Activated CD8-positive, alpha-beta memory T cell treated with anti-CD3 and anti-CD28 coated beads, Interleukin-2, amount 50 U/mL, for 4 hours (primary cell): ENCODE results near the gene COL6A1.

Experiments used
- DNase-seq: peaks from one replicate; pipeline ENCODE4 v3.0.0-alpha.2; 2020

Gene COL6A1

GRCh38 chr21:46008893-46009621, 27.5 kb downstream of the COL6A1 start:
- no peak for DNase-seq

DNA sequence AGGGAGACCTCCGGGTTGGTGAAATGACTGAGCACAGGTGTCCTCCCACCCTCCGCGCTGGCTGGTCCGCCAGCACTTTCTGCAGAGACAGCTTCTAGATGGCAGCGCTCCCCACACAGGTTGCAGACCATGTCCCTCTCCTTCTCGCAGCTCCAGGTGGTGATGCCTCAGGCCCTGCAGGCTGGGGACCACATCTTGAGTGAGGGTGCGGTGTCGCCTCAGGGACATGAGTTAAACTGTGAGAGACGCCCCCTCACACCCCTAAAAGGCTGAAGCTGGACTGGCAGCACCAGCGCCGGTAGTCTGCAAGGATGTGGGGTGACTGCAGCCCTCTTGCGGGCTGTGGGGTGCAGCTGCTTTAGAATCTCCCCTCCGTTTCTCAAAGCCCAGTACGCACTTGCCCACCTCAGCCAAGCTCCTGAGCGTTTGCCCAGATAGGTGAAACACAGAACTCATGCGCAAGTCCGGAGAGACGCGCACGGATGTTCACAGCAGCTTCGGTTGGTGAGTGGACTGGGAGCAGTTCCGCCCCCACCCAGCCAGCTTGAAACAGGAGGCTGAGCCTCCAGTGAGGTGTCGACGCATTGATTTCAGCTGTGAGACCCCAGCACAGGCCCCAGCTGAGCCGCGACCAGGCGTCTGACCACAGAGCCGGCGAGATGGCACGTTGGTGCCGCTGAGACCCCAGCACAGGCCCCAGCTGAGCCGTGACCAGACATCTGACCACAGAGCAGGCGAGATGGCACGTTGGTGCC, 28.6 kb downstream of the COL6A1 start:
- no peak for DNase-seq

GRCh38 chr21:46011267-46011967, 29.8 kb downstream of the COL6A1 start:
- no peak for DNase-seq

DNA sequence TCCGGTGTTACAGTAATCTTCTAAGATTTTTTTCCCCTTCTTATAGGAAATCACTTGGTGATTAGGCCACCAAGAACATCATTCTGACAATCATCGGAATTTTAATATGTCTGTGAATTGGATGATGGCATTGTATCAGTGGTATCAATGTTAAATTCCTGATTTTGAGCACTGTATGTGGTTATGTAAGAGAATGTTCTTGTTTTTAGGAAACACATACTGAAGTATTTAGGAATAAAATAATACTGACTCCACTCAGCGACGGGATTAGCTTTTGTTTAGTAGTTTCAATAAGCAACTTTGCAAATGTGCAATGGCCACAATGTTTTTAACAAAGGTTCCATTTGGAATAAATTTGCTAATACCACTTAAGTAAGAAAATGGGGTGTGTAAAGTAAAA, 30.6 kb downstream of the COL6A1 start:
- no peak for DNase-seq

GRCh38 chr21:46014828-46015227, 33.3 kb downstream of the COL6A1 start:
- DNase-seq = no peak

- no peak for DNase-seq
Observed at GRCh38 chr21:46017148-46017547, 35.6 kb downstream of the COL6A1 start.

DNA sequence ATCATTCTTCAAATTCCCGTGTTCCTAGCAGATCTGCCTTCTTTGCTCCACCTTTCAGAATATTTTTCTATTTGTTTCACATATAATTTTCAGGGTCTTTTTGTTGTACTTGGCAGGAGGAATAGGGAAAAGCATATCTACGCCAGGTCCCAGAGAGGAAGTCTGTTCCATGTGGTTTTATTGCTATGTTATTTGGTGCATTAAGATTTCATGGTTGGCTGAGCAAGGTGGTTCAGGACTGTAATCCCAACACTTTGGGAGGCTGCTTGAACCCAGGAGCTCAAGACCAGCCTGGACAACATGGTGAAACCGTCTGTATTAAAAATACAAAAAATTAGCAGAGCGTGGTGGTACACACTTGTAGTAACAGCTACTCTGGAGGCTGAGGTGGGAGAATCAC, 36.1 kb downstream of the COL6A1 start:
- no peak for DNase-seq

DNA sequence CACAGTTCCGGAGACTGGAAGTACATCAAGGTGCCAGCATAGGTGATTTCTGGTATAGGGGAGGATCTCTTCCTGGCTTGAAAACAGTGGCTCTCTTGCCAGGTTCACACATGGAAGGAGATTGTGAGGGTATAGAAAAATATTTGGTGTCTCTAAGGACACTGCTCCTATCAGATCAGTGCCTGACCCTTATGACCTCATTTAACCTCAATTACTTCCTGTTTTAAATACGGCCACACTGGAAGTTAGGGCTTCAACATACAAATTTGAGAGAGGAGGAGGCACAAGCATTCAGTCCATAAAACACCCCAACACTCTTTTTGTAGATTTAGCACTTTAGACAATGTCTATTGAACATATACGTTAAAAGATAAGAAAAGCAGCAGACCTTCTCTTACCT, 37.0 kb downstream of the COL6A1 start:
- DNase-seq = no peak

DNA sequence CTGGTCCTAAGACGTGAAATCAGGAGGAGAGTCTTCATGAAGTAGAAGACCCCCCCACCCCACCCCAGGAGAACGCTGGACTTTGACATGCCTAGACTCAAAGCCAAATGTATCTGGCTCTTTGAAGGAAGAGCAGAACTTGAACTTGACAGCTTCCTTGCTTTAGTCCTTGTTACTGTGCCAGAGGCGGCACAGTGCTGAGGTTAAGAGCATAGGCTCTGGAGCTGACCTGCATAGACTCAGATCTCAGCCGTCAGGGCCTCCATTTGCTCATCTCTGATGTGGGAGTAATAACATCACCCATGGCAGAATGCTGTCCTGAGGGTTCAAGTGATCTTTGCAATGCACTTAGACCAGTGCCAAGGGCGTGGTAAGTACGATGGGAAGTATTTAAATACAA, 39.0 kb downstream of the COL6A1 start:
- DNase-seq = no peak

GRCh38 chr21:46021398-46021797, 39.8 kb downstream of the COL6A1 start:
- DNase-seq = no peak

DNA sequence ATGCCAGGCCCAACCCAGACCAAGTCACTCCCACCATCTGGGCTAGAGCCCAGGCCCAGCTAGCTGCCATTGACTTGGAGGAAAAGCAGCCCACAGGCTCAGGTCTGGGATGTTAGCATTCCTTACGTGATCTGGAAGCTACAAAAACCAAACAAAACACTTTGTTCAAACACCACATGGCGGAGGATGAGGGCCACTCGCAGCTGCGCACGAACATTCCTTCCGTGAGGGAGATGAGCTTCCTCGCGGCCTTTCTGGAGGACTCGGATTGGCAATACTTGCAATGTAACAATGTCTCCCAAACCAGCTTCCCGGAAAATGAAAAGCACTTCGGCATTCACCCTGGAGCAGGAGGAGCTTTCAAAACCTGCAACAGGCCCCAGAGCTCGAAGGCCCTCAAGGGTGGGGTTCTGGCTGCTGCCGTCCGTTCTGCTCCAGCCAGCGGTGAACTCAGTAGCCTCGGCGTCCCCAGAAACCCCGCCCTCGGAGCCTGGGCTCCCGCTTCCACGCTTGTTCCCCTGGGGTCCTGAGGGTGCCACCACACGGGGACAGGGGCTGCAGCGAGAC, 40.5 kb downstream of the COL6A1 start:
- DNase-seq = no peak

- DNase-seq = no peak
Observed at GRCh38 chr21:46022551-46023525, 41.3 kb downstream of the COL6A1 start.

DNA sequence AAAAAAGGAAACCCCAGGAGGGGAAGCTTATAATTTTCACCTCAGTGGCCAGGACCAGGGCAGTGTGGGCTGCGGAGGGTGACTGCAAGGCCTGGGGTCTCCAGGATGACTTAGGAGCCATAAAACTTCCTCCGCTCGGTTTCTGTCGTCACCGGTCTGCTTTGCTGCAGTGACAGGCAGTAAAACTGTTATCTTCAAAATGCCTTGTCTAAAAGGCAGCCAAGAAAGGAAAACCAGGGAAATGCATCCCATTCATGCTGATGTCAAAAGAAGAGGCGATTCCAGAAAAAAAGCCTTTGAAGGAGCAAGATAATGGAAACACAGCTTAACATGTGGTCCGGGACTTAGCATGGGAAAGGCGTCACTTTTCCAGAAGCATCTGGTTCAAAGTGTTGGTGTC, 42.0 kb downstream of the COL6A1 start:
- no peak for DNase-seq

- no peak for DNase-seq
Observed at GRCh38 chr21:46024141-46024540, 42.6 kb downstream of the COL6A1 start.

DNA sequence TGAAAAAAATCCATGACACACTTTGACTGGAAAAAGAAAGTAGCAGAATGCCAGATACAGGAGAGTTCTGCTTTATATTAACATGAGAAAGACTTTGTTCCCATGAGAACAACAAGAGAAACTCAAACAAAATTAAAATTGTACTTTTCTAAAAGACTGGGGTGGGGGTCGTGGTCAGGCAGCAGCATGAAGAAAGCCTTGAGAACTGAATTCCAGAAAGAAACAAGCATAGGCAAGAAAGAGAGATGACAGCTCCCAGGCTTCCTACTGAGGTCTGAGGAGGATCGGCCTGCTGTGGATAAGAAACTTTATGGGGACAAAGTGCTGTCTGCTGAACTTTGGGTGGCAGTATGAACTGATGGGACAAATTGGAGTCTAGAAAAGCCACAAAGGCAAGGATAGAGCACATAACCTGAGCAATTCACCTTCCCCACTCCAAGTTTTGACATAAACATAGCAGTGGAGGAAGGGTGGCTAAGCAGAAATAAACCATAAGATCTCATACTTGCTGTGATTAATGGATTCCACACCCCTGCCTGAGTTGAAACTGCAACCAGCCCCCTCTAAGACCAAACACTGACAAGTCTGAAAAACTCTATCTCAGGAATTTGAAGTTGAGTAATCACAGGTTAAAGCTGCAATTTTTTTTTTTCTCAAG, 43.7 kb downstream of the COL6A1 start:
- no peak for DNase-seq

- DNase-seq = no peak
Observed at GRCh38 chr21:46027851-46028493, 46.4 kb downstream of the COL6A1 start.

GRCh38 chr21:46028573-46029091, 47.1 kb downstream of the COL6A1 start:
- no peak for DNase-seq

DNA sequence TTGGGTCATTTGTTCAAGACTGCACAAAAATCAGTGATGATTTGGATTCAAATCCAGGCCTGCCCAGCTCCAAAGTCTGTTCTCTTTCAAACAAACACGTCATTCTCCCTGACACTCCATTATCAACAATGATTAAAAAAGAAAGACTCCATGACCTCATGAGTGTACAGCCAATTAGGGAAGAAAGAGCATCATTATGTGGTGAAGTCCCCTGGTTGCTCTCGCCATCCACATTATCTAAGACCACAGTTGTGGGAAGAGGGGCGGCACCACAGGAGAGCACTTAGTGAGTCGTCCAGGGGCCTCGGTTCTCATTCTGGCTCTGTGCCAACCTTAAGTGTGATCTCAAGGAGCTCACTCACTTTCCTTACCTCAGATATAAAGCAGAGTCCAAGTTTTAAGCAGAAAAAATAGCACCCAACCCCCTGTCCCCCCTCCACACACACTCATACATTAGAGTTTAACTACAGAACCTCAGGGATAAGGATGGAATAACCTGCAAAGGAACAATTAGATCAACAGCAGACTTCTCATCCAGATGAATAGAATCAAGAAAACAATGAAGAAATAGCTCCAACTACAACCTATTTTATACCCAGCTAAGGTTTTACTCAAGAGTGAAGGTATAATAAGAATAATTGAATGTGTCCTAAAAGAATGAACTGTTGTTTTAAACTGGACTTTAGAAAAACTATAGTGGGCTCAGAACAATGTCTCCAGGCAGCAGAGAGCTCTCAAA, 47.8 kb downstream of the COL6A1 start:
- no peak for DNase-seq

DNA sequence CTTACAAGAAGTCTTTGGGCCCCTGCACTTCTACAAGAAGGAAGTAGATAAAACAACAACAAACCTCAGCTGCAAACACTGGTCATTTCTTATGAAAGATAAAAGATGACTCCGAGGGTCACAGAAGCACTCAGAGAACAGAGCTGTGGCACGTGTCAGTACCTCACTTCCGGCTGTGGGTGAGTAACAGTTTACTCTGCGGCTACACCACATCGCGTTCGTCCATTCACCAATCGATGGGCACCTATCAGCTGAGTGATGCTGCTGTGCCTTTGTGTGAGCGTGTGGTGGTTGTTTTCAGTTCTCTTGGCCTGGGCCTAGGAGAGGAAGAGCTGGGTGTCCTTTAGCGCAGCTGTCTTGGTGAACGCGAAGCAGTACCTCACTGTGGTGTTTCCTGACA, 49.9 kb downstream of the COL6A1 start:
- no peak for DNase-seq

GRCh38 chr21:46032100-46032499, 50.5 kb downstream of the COL6A1 start:
- DNase-seq = no peak
